SW480 (cell line): ENCODE measurements around the gene ESYT2.

Source experiments
- DNase-seq: peaks from one replicate; pipeline ENCODE4 v3.0.0-alpha.2; 2016; ENCODE audit warnings: low spot score

ESYT2 gene

DNA sequence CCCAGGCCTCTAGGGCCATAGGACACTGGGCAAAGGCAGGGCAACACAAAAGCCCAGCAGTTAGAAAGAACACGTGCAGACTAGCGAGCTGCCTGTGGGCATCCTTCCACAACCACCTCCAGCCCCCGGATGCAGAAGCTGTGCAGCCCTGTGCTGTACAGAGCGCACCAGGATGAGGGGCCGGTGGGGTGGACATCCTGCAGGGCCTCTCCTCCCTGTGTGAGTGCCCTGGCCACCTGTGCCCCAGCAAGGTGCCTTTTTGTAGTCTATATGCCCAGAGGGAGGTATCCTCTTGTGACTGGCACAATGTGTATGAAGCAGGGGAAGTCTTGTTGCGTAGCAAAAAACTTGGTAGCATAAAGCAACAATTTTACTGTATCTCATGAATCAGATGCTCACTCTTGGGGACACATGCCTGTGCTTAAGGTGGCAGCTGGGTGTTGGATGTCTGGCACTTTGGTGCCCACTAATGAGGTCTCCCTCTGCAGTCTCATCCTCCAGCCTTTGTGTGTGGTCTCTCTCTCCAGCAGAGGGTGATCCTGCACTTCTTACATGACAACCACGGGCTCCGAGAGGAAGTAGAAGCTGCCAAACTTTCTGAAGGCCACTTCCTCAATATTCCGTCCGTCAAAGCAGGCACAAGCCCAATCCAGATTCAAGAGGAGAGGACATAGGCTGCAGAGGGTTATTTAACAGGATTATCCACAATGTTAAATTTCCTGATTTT is 133.4 kb downstream of the ESYT2 start:
- peak; percentile 45 for DNase-seq

DNA sequence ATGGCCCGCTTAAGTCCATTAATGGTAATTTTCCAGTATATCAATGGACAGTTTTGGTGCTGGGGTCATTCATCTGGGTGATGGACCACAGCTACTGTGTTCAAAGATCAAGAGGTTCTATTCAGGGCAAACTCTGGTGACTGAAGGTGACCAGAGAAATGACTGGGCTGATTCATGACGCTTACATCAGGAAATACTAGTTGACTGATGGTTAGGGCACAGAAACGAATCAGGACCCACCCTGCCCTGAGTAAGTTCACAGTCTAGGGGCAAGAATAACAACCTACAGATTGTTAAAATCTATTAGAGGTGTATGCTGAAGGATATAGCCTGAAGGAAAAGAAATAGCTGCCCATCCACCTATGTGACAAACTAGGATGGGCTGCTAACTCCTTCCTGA is 134.3 kb downstream of the ESYT2 start:
- no peak for DNase-seq

DNA sequence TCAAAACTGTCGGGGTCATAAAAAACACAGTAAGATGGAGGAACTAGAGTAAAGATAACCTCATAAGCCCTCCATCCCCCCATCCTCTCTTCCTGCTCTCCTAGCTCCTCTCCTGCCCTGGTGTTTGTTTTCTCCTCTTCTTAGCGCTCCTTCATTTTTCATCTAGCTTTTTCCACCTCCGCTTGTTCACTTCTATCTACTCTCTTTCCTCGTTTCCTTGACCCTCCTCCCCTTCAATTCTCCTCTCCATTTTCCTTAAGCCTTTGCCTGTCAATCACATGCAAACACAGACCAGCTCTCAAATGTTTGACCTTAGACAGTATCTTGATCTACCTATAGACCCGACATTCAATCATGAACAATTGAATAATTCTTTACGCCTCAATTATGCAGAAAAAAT is 134.7 kb downstream of the ESYT2 start:
- DNase-seq: no peak

DNA sequence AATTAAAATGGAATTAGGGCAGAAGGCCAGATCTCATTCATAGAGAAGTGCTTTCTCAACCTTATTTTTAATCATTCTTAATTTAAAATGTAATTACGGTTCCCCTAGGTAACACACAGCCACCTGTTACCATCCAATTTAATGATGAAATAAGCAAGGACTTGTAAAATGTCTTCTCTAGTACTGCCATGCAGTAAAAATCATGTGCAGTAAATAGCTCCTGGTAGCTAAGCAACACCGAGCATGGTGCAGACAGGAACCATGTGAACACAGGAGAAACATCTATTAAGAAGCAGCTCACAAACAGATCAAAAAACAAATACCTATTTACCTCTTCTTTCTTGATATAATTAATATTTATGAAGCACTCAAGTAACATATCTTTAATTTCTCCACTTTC is 139.8 kb downstream of the ESYT2 start:
- no peak for DNase-seq

DNA sequence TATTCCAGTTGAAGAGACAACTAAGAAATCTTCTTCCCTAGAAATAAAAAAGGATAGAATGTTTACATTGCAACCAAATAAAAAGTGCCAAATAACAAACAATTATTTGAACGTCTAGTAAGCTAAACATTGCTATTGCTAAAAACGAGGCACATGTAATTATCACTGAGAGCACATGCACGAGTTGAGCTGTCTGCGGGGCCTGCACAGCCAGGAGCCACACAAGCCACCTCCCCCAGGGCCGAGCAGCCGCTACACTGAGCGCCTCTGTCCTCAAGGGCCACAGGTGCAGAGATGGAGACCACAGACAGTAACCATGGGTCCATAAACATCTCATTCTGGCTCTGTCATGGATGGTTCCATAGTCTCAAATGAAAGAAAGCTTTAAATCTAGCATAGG is 141.9 kb downstream of the ESYT2 start:
- DNase-seq: no peak

DNA sequence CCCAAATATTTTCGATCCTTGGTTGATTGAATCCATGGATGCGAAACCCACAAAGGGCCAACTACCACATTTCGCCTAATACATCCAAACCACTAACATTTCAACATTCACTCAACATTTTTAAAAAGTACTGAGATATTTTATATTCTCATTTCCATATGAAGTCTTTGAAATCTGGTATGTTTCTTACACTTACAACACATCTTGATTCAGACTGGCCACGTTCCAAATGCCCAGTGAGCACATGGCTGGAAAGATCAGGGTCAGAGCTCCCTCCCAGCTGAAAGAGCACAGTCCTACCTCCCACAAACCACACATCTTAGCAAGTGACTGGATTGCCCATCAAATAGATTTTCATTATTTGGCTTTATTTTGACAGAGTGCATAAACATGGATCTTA is 143.6 kb downstream of the ESYT2 start:
- DNase-seq: no peak

- DNase-seq: no peak
Observed at GRCh38 chr7:158684329-158684728, 145.0 kb downstream of the ESYT2 start.

- DNase-seq: no peak
Observed at GRCh38 chr7:158683541-158683940, 145.8 kb downstream of the ESYT2 start.

- DNase-seq: no peak
Observed at GRCh38 chr7:158682456-158682855, 146.9 kb downstream of the ESYT2 start.
